DOHH2 (cell line): Measurements from ENCODE around the gene PREX1.

ENCODE experiments used
- H3F3A ChIP-seq: fragments of 200-600 bp; sonication (generic), shearing (Covaris generic); 2 replicates; pipeline ENCODE4 v1.6.0; 2016; ENCODE audit warnings: antibody characterized with exemption, mild to moderate bottlenecking; ENCODE audit not compliant: control insufficient read depth, insufficient read depth
- H3K27ac ChIP-seq: fragments of 200-600 bp; sonication (generic); 2 replicates; pipeline ENCODE4 v1.5.1; 2014; ENCODE audit warnings: low read depth, mild to moderate bottlenecking, low read length, moderate library complexity
- H3K27me3 ChIP-seq: fragments of 200-600 bp; sonication (generic); 2 replicates; pipeline ENCODE4 v1.6.1; 2014; ENCODE audit warnings: mild to moderate bottlenecking, low read length, mixed read lengths; ENCODE audit not compliant: control insufficient read depth
- H3K36me3 ChIP-seq: fragments of 200-600 bp; sonication (generic); 2 replicates; pipeline ENCODE4 v1.6.1; 2014; ENCODE audit warnings: mild to moderate bottlenecking, low read length, moderate library complexity, mixed read lengths; ENCODE audit not compliant: control insufficient read depth
- H3K4me1 ChIP-seq: fragments of 200-600 bp; sonication (generic); 2 replicates; pipeline ENCODE4 v1.6.1; 2014; ENCODE audit warnings: mild to moderate bottlenecking, low read length, mixed read lengths; ENCODE audit not compliant: control insufficient read depth
- H3K4me2 ChIP-seq: fragments of 200-600 bp; sonication (generic); 2 replicates; pipeline ENCODE4 v1.6.0; 2014; ENCODE audit warnings: mild to moderate bottlenecking, low read length, moderate library complexity
- H3K4me3 ChIP-seq: fragments of 200-600 bp; sonication (generic); 2 replicates; pipeline ENCODE4 v1.5.1; 2014; ENCODE audit warnings: mild to moderate bottlenecking, low read length, mixed read lengths
- H3K79me2 ChIP-seq: fragments of 200-600 bp; sonication (generic); 2 replicates; pipeline ENCODE4 v1.6.1; 2014; ENCODE audit warnings: mild to moderate bottlenecking, low read length, mixed read lengths; ENCODE audit not compliant: control insufficient read depth
- H3K9me2 ChIP-seq: fragments of 200-600 bp; sonication (generic); replicated peaks from 2 replicates; pipeline ENCODE4 v1.6.1; 2014; ENCODE audit warnings: mild to moderate bottlenecking, low read length, mixed read lengths; ENCODE audit not compliant: control insufficient read depth
- H3K9me3 ChIP-seq: fragments of 200-600 bp; sonication (generic); 2 replicates; pipeline ENCODE4 v1.6.1; 2014; ENCODE audit warnings: antibody characterized with exemption, low read length, mixed read lengths; ENCODE audit not compliant: control insufficient read depth, insufficient read depth
- H4K20me1 ChIP-seq: fragments of 200-600 bp; sonication (generic); 2 replicates; pipeline ENCODE4 v1.6.0; 2014; ENCODE audit warnings: low read depth, mild to moderate bottlenecking, antibody characterized with exemption, low read length, moderate library complexity; ENCODE audit not compliant: control insufficient read depth, insufficient read depth
- EZH2phosphoT487 ChIP-seq: fragments of 200-600 bp; sonication (generic); IDR thresholded peaks from 2 replicates; pipeline ENCODE4 v1.6.1; 2017; ENCODE audit warnings: borderline replicate concordance, mild to moderate bottlenecking, antibody characterized with exemption, low read length, moderate library complexity, mixed read lengths
- TF ChIP-seq, protein P1 (sequence below): fragments of 200-600 bp; sonication (generic); IDR thresholded peaks from one replicate; pipeline ENCODE4 v1.5.1; 2014; ENCODE audit warnings: antibody characterized with exemption, mild to moderate bottlenecking, low read depth, low read length; ENCODE audit not compliant: poor library complexity, severe bottlenecking

Gene PREX1

DNA sequence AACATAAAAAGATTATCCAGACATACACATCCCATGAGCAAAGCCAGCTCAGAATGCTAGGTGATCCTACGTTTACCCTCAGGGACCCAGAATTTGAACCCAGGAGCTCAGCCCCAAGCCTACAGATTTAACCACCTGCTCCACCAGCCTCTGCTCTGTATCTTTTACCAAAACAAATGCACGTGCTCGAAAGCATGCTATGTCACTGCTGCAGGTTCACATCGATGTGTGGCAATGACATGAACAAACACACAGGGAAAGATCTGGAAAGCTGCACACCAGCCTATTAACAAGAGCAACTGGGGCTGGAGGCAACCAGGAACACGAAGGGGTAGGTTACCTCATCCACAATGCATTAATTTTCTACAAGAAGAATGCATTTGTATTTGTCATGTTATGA lies 32.1 kb downstream of the PREX1 start:
- H3K4me2 ChIP-seq, result no peak overlapping the region
- H3F3A ChIP-seq, result no peaks in the 10 kb centered on the region
- no peaks in the 10 kb centered on the region for H3K9me2 ChIP-seq
- H3K27me3 ChIP-seq, result no peaks in the 10 kb centered on the region
- H4K20me1 ChIP-seq, result no peaks in the 10 kb centered on the region
- no peaks in the 10 kb centered on the region for H3K9me3 ChIP-seq
- no peaks in the 10 kb centered on the region for H3K36me3 ChIP-seq
- H3K4me1 ChIP-seq, result no peaks in the 10 kb centered on the region
- no peak overlapping the region for H3K4me3 ChIP-seq
- no peaks in the 10 kb centered on the region for H3K79me2 ChIP-seq
- TF ChIP-seq, protein P1, sequence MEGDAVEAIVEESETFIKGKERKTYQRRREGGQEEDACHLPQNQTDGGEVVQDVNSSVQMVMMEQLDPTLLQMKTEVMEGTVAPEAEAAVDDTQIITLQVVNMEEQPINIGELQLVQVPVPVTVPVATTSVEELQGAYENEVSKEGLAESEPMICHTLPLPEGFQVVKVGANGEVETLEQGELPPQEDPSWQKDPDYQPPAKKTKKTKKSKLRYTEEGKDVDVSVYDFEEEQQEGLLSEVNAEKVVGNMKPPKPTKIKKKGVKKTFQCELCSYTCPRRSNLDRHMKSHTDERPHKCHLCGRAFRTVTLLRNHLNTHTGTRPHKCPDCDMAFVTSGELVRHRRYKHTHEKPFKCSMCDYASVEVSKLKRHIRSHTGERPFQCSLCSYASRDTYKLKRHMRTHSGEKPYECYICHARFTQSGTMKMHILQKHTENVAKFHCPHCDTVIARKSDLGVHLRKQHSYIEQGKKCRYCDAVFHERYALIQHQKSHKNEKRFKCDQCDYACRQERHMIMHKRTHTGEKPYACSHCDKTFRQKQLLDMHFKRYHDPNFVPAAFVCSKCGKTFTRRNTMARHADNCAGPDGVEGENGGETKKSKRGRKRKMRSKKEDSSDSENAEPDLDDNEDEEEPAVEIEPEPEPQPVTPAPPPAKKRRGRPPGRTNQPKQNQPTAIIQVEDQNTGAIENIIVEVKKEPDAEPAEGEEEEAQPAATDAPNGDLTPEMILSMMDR, result no peak
- no peak for TF ChIP-seq EZH2phosphoT487
- H3K27ac ChIP-seq, result no peak overlapping the region

DNA sequence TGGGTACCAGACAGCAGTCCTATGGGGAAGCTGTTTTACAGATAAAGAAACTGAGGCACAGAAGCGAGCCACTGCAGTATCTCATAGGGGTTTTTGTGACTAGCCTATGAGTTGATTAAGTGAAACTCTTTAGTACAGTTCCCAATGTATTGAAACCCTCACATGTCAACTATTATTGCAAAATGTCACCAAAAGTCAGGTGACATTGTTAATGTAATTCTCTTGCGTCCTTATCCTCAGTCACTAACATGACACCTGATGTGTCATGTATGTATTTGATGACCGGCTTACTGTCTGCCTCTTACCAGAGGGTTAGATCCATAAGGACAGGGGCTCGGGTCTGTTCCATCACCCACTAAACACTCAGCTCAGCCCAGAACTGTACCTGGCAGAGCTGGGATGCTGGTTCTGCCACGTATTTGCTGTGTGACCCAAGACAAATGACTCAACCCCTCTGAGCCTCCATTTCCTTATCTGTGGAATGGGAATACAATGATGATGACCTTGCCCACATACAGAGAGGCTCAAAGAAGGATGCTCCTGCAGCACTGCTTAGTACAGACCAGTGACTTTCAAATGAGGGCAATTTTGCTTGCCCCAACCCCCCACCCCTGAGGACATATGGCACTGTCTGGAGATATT lies 32.9 kb downstream of the PREX1 start:
- H3K4me1 ChIP-seq, result no peaks in the 10 kb centered on the region
- H3K79me2 ChIP-seq, result no peaks in the 10 kb centered on the region

DNA sequence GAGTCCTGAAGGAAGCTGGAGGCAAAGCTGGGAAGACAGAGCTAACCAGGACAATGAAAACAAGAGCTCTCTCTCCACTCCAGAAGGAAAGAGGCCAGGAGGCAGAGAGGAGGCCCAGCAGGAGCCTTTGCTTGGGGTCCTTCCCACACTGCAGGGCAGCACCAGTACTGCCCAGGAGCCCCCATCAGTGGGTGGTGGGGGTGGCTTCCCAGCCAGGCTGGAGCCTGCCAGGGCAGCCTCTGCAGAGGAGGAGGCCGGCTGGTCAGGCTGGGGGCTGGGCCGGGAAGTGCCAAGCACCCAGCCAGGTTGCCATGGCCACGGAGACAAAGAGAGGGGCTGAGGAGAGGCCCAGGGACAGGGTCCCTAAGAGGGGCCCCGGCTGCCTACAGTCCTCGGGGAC lies 33.4 kb downstream of the PREX1 start:
- Histone ChIP-seq H3K4me3 (no peak overlapping the region), H3K36me3 (no peaks in the 10 kb centered on the region), H3K9me3 (no peaks in the 10 kb centered on the region), H3K9me2 (no peaks in the 10 kb centered on the region), H4K20me1 (no peaks in the 10 kb centered on the region), H3K4me1 (peaks cover 1% of the 10 kb centered on the region), H3F3A (no peaks in the 10 kb centered on the region), H3K27ac (no peak overlapping the region), H3K4me2 (no peak overlapping the region), H3K27me3 (no peaks in the 10 kb centered on the region), H3K79me2 (no peaks in the 10 kb centered on the region)
- TF ChIP-seq, protein P1, result no peak
- no peak for TF ChIP-seq EZH2phosphoT487

More for the DNA sequence above, 32.9 kb downstream of the PREX1 start:
- Histone ChIP-seq H4K20me1 (no peaks in the 10 kb centered on the region), H3K9me3 (no peaks in the 10 kb centered on the region), H3F3A (no peaks in the 10 kb centered on the region), H3K27ac (no peak overlapping the region), H3K4me2 (no peak overlapping the region), H3K36me3 (no peaks in the 10 kb centered on the region), H3K27me3 (no peaks in the 10 kb centered on the region), H3K4me3 (no peak overlapping the region), H3K9me2 (no peaks in the 10 kb centered on the region)
- TF ChIP-seq, protein P1, result no peak
- TF ChIP-seq EZH2phosphoT487, result no peak
